Endothelial cell of umbilical vein (primary cell): Measurements from ENCODE around the gene CRYAB. TPM values are rescaled to one million over a fixed set of nuclear protein-coding genes. Genes with fewer than 3 reads are reported as not detected.

Source experiments
- BruUV-seq: library from RNA; stranded (reverse); fragments of 400-500 nt; replicated peaks from 2 replicates; lab custom pipeline; 2021; lab: Mats Ljungman, UMichigan
- CTCF ChIA-PET: fragments of 300-600, 350-600 bp; sonication (Branson Sonifier 250); formaldehyde crosslinking; loops from one replicate; lab custom pipeline; 2021; ENCODE audit warnings: antibody characterized with exemption, inconsistent platforms; lab: Charles Lee
- POLR2A ChIA-PET: fragments of 300-600, 350-600 bp; sonication (Branson Sonifier 250); formaldehyde crosslinking; loops from one replicate; lab custom pipeline; 2021; ENCODE audit warnings: antibody characterized with exemption, inconsistent platforms; lab: Charles Lee
- DNase-seq: peaks from one replicate; pipeline ENCODE4 v3.0.0-alpha.2; 2011; ENCODE audit warnings: low read depth, low spot score
- FAIRE-seq: peaks from 2 replicates; lab custom pipeline; 2011; peaks lifted over from hg19 to GRCh38; lab: Jason Lieb, UNC
- H2AFZ ChIP-seq: 2 replicates; pipeline ENCODE4 v1.6.0; 2012; ENCODE audit warnings: low read depth, low read length, control low read depth, inconsistent platforms
- H3K27ac ChIP-seq: 2 replicates; pipeline ENCODE4 v1.5.1; 2011; ENCODE audit warnings: low read depth, mild to moderate bottlenecking, control low read depth, low read length, moderate library complexity; ENCODE audit not compliant: insufficient read depth
- H3K27me3 ChIP-seq, 2 experiments: 2 replicates each; pipeline versions ENCODE4 v1.6.0 to v1.6.1; 2011; ENCODE audit warnings: low read length in 2 of 2, mixed read lengths in 1 of 2; ENCODE audit not compliant: control insufficient read depth in 2 of 2, insufficient read depth in 2 of 2
- H3K36me3 ChIP-seq, 2 experiments: 2 replicates in 1 of 2; 3 replicates in 1 of 2; pipeline ENCODE4 v1.5.1; 2011; ENCODE audit warnings: low read length in 2 of 2, mild to moderate bottlenecking in 1 of 2, moderate library complexity in 1 of 2; ENCODE audit not compliant: control insufficient read depth in 2 of 2, insufficient read depth in 2 of 2; ENCODE audit errors: extremely low read depth in 1 of 2
- H3K4me1 ChIP-seq: 3 replicates; pipeline ENCODE4 v1.5.1; 2011; ENCODE audit warnings: mild to moderate bottlenecking, low read length; ENCODE audit not compliant: control insufficient read depth, insufficient read depth; ENCODE audit errors: extremely low read depth
- H3K4me2 ChIP-seq: 2 replicates; pipeline ENCODE4 v1.6.1; 2011; ENCODE audit warnings: low read length, control low read depth, mixed read lengths; ENCODE audit not compliant: insufficient read depth
- H3K4me3 ChIP-seq, 3 experiments: fragments of 200-600 bp in 1 of 3; sonication (generic), shearing (Covaris generic) in 1 of 3; replicated peaks in 1 of 3; 2 replicates each; pipeline ENCODE4 v1.5.1; 2011 to 2016; ENCODE audit warnings: control low read depth in 3 of 3, low read length in 3 of 3, mild to moderate bottlenecking in 2 of 3, inconsistent platforms in 1 of 3, low read depth in 1 of 3, moderate library complexity in 1 of 3; ENCODE audit not compliant: insufficient read depth in 1 of 3
- H3K79me2 ChIP-seq: 2 replicates; pipeline ENCODE4 v1.6.0; 2012; ENCODE audit warnings: low read length, inconsistent platforms; ENCODE audit not compliant: control insufficient read depth, insufficient read depth
- H3K9ac ChIP-seq: replicated peaks from 2 replicates; pipeline ENCODE3; 2011; ENCODE audit warnings: low read length, control low read depth; ENCODE audit not compliant: insufficient read depth; ENCODE audit errors: extremely low read depth
- H3K9me1 ChIP-seq: replicated peaks from 3 replicates; pipeline ENCODE4 v1.6.0; 2011; ENCODE audit warnings: mild to moderate bottlenecking, low read length; ENCODE audit not compliant: control insufficient read depth, insufficient read depth; ENCODE audit errors: extremely low read depth
- H3K9me3 ChIP-seq: replicated peaks from 2 replicates; pipeline ENCODE4 v1.5.1; 2012; ENCODE audit warnings: low read length, inconsistent platforms; ENCODE audit not compliant: control insufficient read depth, insufficient read depth
- H4K20me1 ChIP-seq: replicated peaks from 2 replicates; pipeline ENCODE3; 2011; ENCODE audit warnings: mild to moderate bottlenecking, low read length; ENCODE audit not compliant: control insufficient read depth, insufficient read depth; ENCODE audit errors: extremely low read depth
- CTCF ChIP-seq, 2 donors: IDR thresholded peaks; 1 replicate in 1 of 2; 2 replicates in 1 of 2; pipeline ENCODE4 v1.5.1; 2011; ENCODE audit warnings: low read length in 2 of 2, mild to moderate bottlenecking in 2 of 2, moderate library complexity in 2 of 2, control low read depth in 1 of 2, inconsistent platforms in 1 of 2, low read depth in 1 of 2; ENCODE audit not compliant: insufficient read depth in 1 of 2; ENCODE audit errors: extremely low read depth in 1 of 2
- EZH2 ChIP-seq: IDR thresholded peaks from 2 replicates; pipeline ENCODE4 v1.6.1; 2012; ENCODE audit warnings: borderline replicate concordance, low read depth, mild to moderate bottlenecking, moderate library complexity, low read length, inconsistent platforms; ENCODE audit not compliant: severe bottlenecking
- FOS ChIP-seq: IDR thresholded peaks from 2 replicates; pipeline ENCODE4 v1.6.1; 2011; ENCODE audit warnings: mild to moderate bottlenecking, low read length, moderate library complexity, borderline replicate concordance; ENCODE audit not compliant: insufficient read depth
- JUN ChIP-seq: IDR thresholded peaks from 2 replicates; pipeline ENCODE4 v1.6.1; 2011; ENCODE audit warnings: borderline replicate concordance, low read depth; ENCODE audit not compliant: insufficient read length, insufficient read depth
- POLR2A ChIP-seq: IDR thresholded peaks from 2 replicates; pipeline ENCODE4 v1.6.1; 2012; ENCODE audit warnings: low read depth, mild to moderate bottlenecking, control low read depth, low read length
- dilution Hi-C: fragments of 300-500 bp; cut with MboI; formaldehyde crosslinking; loops from one replicate; pipeline ENCODE4 v1.15.0; 2019; ENCODE audit warnings: low sequenced_read_pairs; ENCODE audit not compliant: extremely low pct_ligation_motif_present
- intact Hi-C: fragments of 100-400 bp; cut with micrococcal nuclease; formaldehyde crosslinking; loops from one replicate; pipeline ENCODE4 v1.10.0; 2022
- polyA plus RNA-seq, 4 experiments: library from polyadenylated mRNA; depleted of rRNA in 3 of 4; stranded (reverse) in 3 of 4; unstranded in 1 of 4; fragments of >200 nt; gene quantifications; 2 replicates each; pipeline versions ENCODE4 v1.2.1 to v1.2.3, GENCODE V29; 2011 to 2012; ENCODE audit warnings: missing spikeins in 1 of 4
- total RNA-seq: library from RNA; stranded (reverse); gene quantifications from 2 replicates; pipeline ENCODE4 v1.2.3, GENCODE V29; 2021

The CRYAB gene
- total and polyA plus RNA-seq, 2 donors (not counting 3 experiments of a cell fraction or from before 2014, with no cell fraction given): 0.48 TPM; not detected in 1

GRCh38 chr11:111938687-111939160 lies 27.2 kb upstream of the CRYAB start:
- H3K79me2 ChIP-seq: peaks cover 20% of the 10 kb centered on the region
- peak overlapping the region; percentile 72 for H3K9ac ChIP-seq
- intact Hi-C loops: no loop called here
- H3K9me1 ChIP-seq: no peaks in the 10 kb centered on the region
- H2AFZ ChIP-seq: peak overlapping the region; percentile 6
- no peaks in the 10 kb centered on the region for H4K20me1 ChIP-seq
- TF ChIP-seq JUN (no peak), EZH2 (no peak), CTCF (IDR thresholded peaks at IDR 0.05; ENCODE audit: extremely low read depth in 1 of 2, insufficient read depth in 1 of 2, low read depth in 1 of 2, low read length in 2 of 2) (no peak), POLR2A (no peak), FOS (peak; percentile 45)
- POLR2A ChIA-PET: no interaction called here
- no TSS peak for BruUV-seq
- peaks cover 45% of the 10 kb centered on the region for H3K4me1 ChIP-seq
- H3K9me3 ChIP-seq: no peaks in the 10 kb centered on the region
- CTCF ChIA-PET: interaction anchor here (0.8 to 3.6 kb wide), 11 partner anchors 11 to 181 kb away, joined by 3 to 47 read pairs (median 6); partner anchors contain the start of genes ALG9 and C11orf52
- FAIRE-seq (peak; percentile 63), DNase-seq (peak; percentile 64)
- peak overlapping the region; percentile 94 for H3K27ac ChIP-seq
- H3K4me3 ChIP-seq: peak overlapping the region in 2 of 3 experiments; percentile 4 to 6
- H3K27me3 ChIP-seq: no peaks in the 10 kb centered on the region
- peak overlapping the region; percentile 70 for H3K4me2 ChIP-seq
- dilution Hi-C loops: no loop called here
- no peaks in the 10 kb centered on the region for H3K36me3 ChIP-seq
